ENCODE results near the gene KCTD1.

GRCh38 chr18:26474542-26474941 lies 73.8 kb downstream of the KCTD1 start:
- TF ChIP-seq TEAD4 (IDR thresholded peaks at IDR 0.05) (no peak), NFIC (IDR thresholded peaks at IDR 0.05) (no peak), CREB1 (IDR thresholded peaks at IDR 0.05; ENCODE audit: low read depth) (no peak), CEBPB (IDR thresholded peaks at IDR 0.05) (no peak), EP300 (IDR thresholded peaks at IDR 0.05; ENCODE audit: borderline replicate concordance) (no peak), MAX (IDR thresholded peaks at IDR 0.05) (no peak), REST (IDR thresholded peaks at IDR 0.05; ENCODE audit: low read depth) (no peak), ZBTB7A (IDR thresholded peaks at IDR 0.05; ENCODE audit: low read depth) (no peak), FOXM1 (IDR thresholded peaks at IDR 0.05; ENCODE audit: borderline replicate concordance, low read depth) (no peak), USF1 (IDR thresholded peaks at IDR 0.05) (no peak)
